SIG-M5 treated with dmso at 0.1 percent for 504 hours (cell line): ENCODE results near the gene KLHL2.
A peak's percentile ranks its signal among the peaks of the same experiment; 100 is the strongest.
"Not testable (repeated sequence)": the region's sequence is repeated elsewhere in the genome, so short reads cannot be mapped to it uniquely, and the experiment has no call there.

Experiments used
- DNase-seq: peaks from one replicate; lab custom pipeline; 2025; ENCODE audit not compliant: unreplicated experiment; lab: John Stamatoyannopoulos, UW

Gene KLHL2

GRCh38 chr4:165327211-165328100 is 120.1 kb downstream of the KLHL2 start, which contains the start of gene MSMO1:
TSS of gene MSMO1 (plus strand) at chr4:165327669. CDS start at chr4:165333371, 5,702 bp downstream.
- peak; percentile 95 for DNase-seq

- DNase-seq = no peak
These were observed 120.7 kb downstream of the KLHL2 start for GRCh38 chr4:165328101-165328425.

GRCh38 chr4:165328708-165329107 is 121.3 kb downstream of the KLHL2 start:
- DNase-seq = no peak

GRCh38 chr4:165330071-165330470 is 122.7 kb downstream of the KLHL2 start:
- no peak for DNase-seq

- no peak for DNase-seq
These were observed 123.3 kb downstream of the KLHL2 start for GRCh38 chr4:165330666-165331065.

- DNase-seq = peak; percentile 11
These were observed 124.0 kb downstream of the KLHL2 start for GRCh38 chr4:165331359-165331758.

GRCh38 chr4:165331823-165332222 is 124.5 kb downstream of the KLHL2 start:
- DNase-seq = no peak

GRCh38 chr4:165332502-165332901 is 125.1 kb downstream of the KLHL2 start:
- no peak for DNase-seq

GRCh38 chr4:165335163-165335703 is 127.9 kb downstream of the KLHL2 start:
- DNase-seq = no peak

- DNase-seq = no peak
These were observed 129.4 kb downstream of the KLHL2 start for GRCh38 chr4:165336743-165337142.

- DNase-seq = not testable (repeated sequence)
These were observed 135.0 kb downstream of the KLHL2 start for GRCh38 chr4:165342340-165342739.

- no peak for DNase-seq
These were observed 136.2 kb downstream of the KLHL2 start for GRCh38 chr4:165343353-165344191.

GRCh38 chr4:165345666-165346417 is 138.5 kb downstream of the KLHL2 start:
- no peak for DNase-seq

- DNase-seq = no peak
These were observed 140.5 kb downstream of the KLHL2 start for GRCh38 chr4:165347647-165348569.

GRCh38 chr4:165351359-165352130 is 144.2 kb downstream of the KLHL2 start:
- no peak for DNase-seq

GRCh38 chr4:165355900-165356300 is 148.5 kb downstream of the KLHL2 start:
- peak; percentile 65 for DNase-seq

- peak; percentile 15 for DNase-seq
These were observed 152.1 kb downstream of the KLHL2 start for GRCh38 chr4:165359506-165359905.

- DNase-seq = no peak
These were observed 152.8 kb downstream of the KLHL2 start for GRCh38 chr4:165360041-165360695.
